CD4-positive, alpha-beta memory T cell (primary cell): ENCODE data around the gene TCAP. TPM values are rescaled to one million over a fixed set of nuclear protein-coding genes. Genes with fewer than 3 reads are reported as not detected.

Experiments
- CTCF ChIA-PET: fragments of 350-600 bp; sonication (Branson Sonifier 250); formaldehyde crosslinking; loops from one replicate; lab custom pipeline; 2021; ENCODE audit warnings: inconsistent platforms; ENCODE audit not compliant: partially characterized antibody; lab: Charles Lee
- POLR2A ChIA-PET: fragments of 350-600 bp; sonication (Branson Sonifier 250); formaldehyde crosslinking; loops from one replicate; lab custom pipeline; 2021; ENCODE audit not compliant: partially characterized antibody; lab: Charles Lee
- DNase-seq, 5 donors: peaks; one replicate each; pipeline versions ENCODE4 v3.0.0 to v3.0.0-alpha.2; 2020 to 2022; ENCODE audit warnings: mixed read lengths in 1 of 5
- H3K27ac ChIP-seq: one replicate; pipeline ENCODE4 v1.7.0; 2013; ENCODE audit warnings: low read depth, low read length
- H3K27me3 ChIP-seq: 2 replicates; pipeline ENCODE4 v1.7.0; 2013; ENCODE audit warnings: mild to moderate bottlenecking, low read length, moderate library complexity; ENCODE audit not compliant: insufficient read depth
- H3K36me3 ChIP-seq: 2 replicates; pipeline ENCODE4 v1.7.0; 2013; ENCODE audit warnings: mild to moderate bottlenecking, low read length, moderate library complexity; ENCODE audit not compliant: insufficient read depth
- H3K4me1 ChIP-seq: 2 replicates; pipeline ENCODE4 v1.7.0; 2013; ENCODE audit warnings: mild to moderate bottlenecking, low read length, moderate library complexity; ENCODE audit not compliant: insufficient read depth
- H3K4me3 ChIP-seq, 2 donors: one replicate each; pipeline ENCODE4 v1.7.0; 2013; ENCODE audit warnings: low read length in 2 of 2, mild to moderate bottlenecking in 1 of 2
- H3K9me3 ChIP-seq, 2 donors: one replicate each; pipeline ENCODE4 v1.7.0; 2013; ENCODE audit warnings: low read length in 2 of 2, control low read depth in 1 of 2; ENCODE audit not compliant: control insufficient read depth in 1 of 2
- H3K27ac Mint-ChIP-seq, 7 donors: one replicate each; pipeline ENCODE4 v1.8.0; 2020 to 2021; ENCODE audit warnings: mixed read lengths in 7 of 7, mild to moderate bottlenecking in 6 of 7, inconsistent platforms in 3 of 7, moderate library complexity in 3 of 7
- H3K27me3 Mint-ChIP-seq, 2 donors: one replicate each; pipeline ENCODE4 v1.8.0; 2020 to 2021; ENCODE audit warnings: mixed read lengths in 2 of 2
- H3K36me3 Mint-ChIP-seq, 2 donors: one replicate each; pipeline ENCODE4 v1.8.0; 2020 to 2021; ENCODE audit warnings: mixed read lengths in 2 of 2, inconsistent platforms in 1 of 2, mild to moderate bottlenecking in 1 of 2
- H3K4me1 Mint-ChIP-seq, 4 donors: one replicate each; pipeline ENCODE4 v1.8.0; 2020 to 2021; ENCODE audit warnings: mixed read lengths in 4 of 4, mild to moderate bottlenecking in 1 of 4
- H3K4me3 Mint-ChIP-seq, 8 donors: one replicate each; pipeline ENCODE4 v1.8.0; 2020 to 2021; ENCODE audit warnings: mixed read lengths in 8 of 8, mild to moderate bottlenecking in 7 of 8, moderate library complexity in 6 of 8, inconsistent platforms in 3 of 8
- H3K9me3 Mint-ChIP-seq, 8 donors: one replicate each; pipeline ENCODE4 v1.8.0; 2020 to 2021; ENCODE audit warnings: mixed read lengths in 8 of 8, mild to moderate bottlenecking in 5 of 8, inconsistent platforms in 3 of 8, moderate library complexity in 1 of 8
- intact Hi-C: fragments of 100-400 bp; cut with micrococcal nuclease; formaldehyde crosslinking; loops from one replicate; pipeline ENCODE4 v1.15.1; 2023
- polyA plus RNA-seq, 2 donors: library from polyadenylated mRNA; unstranded; fragments of 300-500 nt; fragmentation: Illumina TruSeq; gene quantifications; one replicate each; pipeline ENCODE4 v1.2.3, GENCODE V29; 2021
- total RNA-seq, 2 experiments: library from RNA; stranded (reverse); gene quantifications; one replicate each; pipeline ENCODE4 v1.2.3, GENCODE V29; 2021

Gene TCAP
- total and polyA plus RNA-seq, 4 experiments from 2014 or later, result 0.14 to 6.3 (median 5.9) TPM; not detected in 1

GRCh38 chr17:39639566-39640458 is 25.3 kb upstream of the TCAP start:
- no peaks in the 10 kb centered on the region for H3K9me3 ChIP-seq
- intact Hi-C loops, result loop anchor here (5.0 kb wide), 3 partner anchors 47 to 342 kb away; partner anchors contain the start of genes IKZF3, PGAP3 and PSMD3
- Mint-ChIP-seq H3K4me1 (peaks cover 40 to 82% (median 63%) of the 10 kb centered on the region in 4 donors), H3K9me3 (no peaks in the 10 kb centered on the region), H3K27me3 (no peaks in the 10 kb centered on the region), H3K4me3 (peak overlapping the region in 7 of 8 donors; percentile 17 to 64 (median 50)), H3K36me3 (peaks cover 0 to 17% of the 10 kb centered on the region in 2 donors), H3K27ac (peak overlapping the region in 6 of 7 donors; percentile 4 to 68 (median 32))
- H3K4me1 ChIP-seq, result peaks cover 75% of the 10 kb centered on the region
- DNase-seq, result no peak
- no peaks in the 10 kb centered on the region for H3K27me3 ChIP-seq
- no peak overlapping the region for H3K4me3 ChIP-seq
- POLR2A ChIA-PET, result interaction anchor here (1.0 to 1.5 kb wide), 3 partner anchors 13 to 114 kb away, joined by 3 read pairs; no protein-coding TSS in a partner anchor
- H3K27ac ChIP-seq, result no peak overlapping the region
- CTCF ChIA-PET, result interaction anchor here (1.4 to 6.9 kb wide), 4 partner anchors 13 to 28 kb away, joined by 3 to 67 read pairs (median 29); partner anchors contain the start of gene PNMT
- H3K36me3 ChIP-seq, result no peaks in the 10 kb centered on the region

- no peak for DNase-seq
- no peaks in the 10 kb centered on the region for H3K36me3 ChIP-seq
- peak overlapping the region in 2 of 7 donors; percentile 41 to 83 for H3K27ac Mint-ChIP-seq
- H3K4me3 Mint-ChIP-seq, result peak overlapping the region in 3 of 8 donors; percentile 25 to 41 (median 29)
- H3K9me3 ChIP-seq, result no peaks in the 10 kb centered on the region
- intact Hi-C loops, result no loop called here
- no peaks in the 10 kb centered on the region for H3K9me3 Mint-ChIP-seq
- peaks cover 74% of the 10 kb centered on the region for H3K4me1 ChIP-seq
- ChIA-PET POLR2A (interaction anchor here (1.5 kb wide), 1 partner anchor 89 kb away, joined by 3 read pairs; no protein-coding TSS in a partner anchor), CTCF (interaction anchor here (1.0 to 6.9 kb wide), 5 partner anchors 12 to 28 kb away, joined by 3 to 67 read pairs (median 5); partner anchors contain the start of gene PNMT)
- no peaks in the 10 kb centered on the region for H3K27me3 Mint-ChIP-seq
- H3K27me3 ChIP-seq, result no peaks in the 10 kb centered on the region
- H3K4me1 Mint-ChIP-seq, result peaks cover 43 to 90% (median 65%) of the 10 kb centered on the region in 4 donors
- no peak overlapping the region for H3K4me3 ChIP-seq
- no peak overlapping the region for H3K27ac ChIP-seq
- H3K36me3 Mint-ChIP-seq, result peaks cover 0 to 19% of the 10 kb centered on the region in 2 donors
These were observed 24.5 kb upstream of the TCAP start for GRCh38 chr17:39640591-39641031.

- Mint-ChIP-seq H3K36me3 (peaks cover 0 to 19% of the 10 kb centered on the region in 2 donors), H3K9me3 (no peaks in the 10 kb centered on the region), H3K27ac (peak overlapping the region in 3 of 7 donors; percentile 12 to 83 (median 25)), H3K27me3 (no peaks in the 10 kb centered on the region), H3K4me1 (peaks cover 43 to 88% (median 65%) of the 10 kb centered on the region in 4 donors), H3K4me3 (peak overlapping the region in 3 of 8 donors; percentile 21 to 55 (median 41))
- no peaks in the 10 kb centered on the region for H3K36me3 ChIP-seq
- intact Hi-C loops, result no loop called here
- no peak overlapping the region for H3K4me3 ChIP-seq
- POLR2A ChIA-PET, result no interaction called here
- H3K27ac ChIP-seq, result no peak overlapping the region
- no peak for DNase-seq
- CTCF ChIA-PET, result interaction anchor here (0.7 to 6.9 kb wide), 4 partner anchors 11 to 190 kb away, joined by 3 to 67 read pairs (median 28); no protein-coding TSS in a partner anchor
- H3K9me3 ChIP-seq, result no peaks in the 10 kb centered on the region
- no peaks in the 10 kb centered on the region for H3K27me3 ChIP-seq
- H3K4me1 ChIP-seq, result peaks cover 73% of the 10 kb centered on the region
These were observed 24.1 kb upstream of the TCAP start for GRCh38 chr17:39641097-39641496.

GRCh38 chr17:39641883-39642282 is 23.3 kb upstream of the TCAP start:
- Histone ChIP-seq H3K4me3 (no peak overlapping the region), H3K4me1 (peaks cover 66% of the 10 kb centered on the region), H3K27me3 (no peaks in the 10 kb centered on the region), H3K36me3 (no peaks in the 10 kb centered on the region), H3K9me3 (no peaks in the 10 kb centered on the region), H3K27ac (no peak overlapping the region)
- Mint-ChIP-seq H3K4me3 (peak overlapping the region in 1 of 8 donors; percentile 24), H3K4me1 (peaks cover 43 to 87% (median 61%) of the 10 kb centered on the region in 4 donors), H3K27ac (peak overlapping the region in 4 of 7 donors; percentile 38 to 76 (median 62)), H3K27me3 (no peaks in the 10 kb centered on the region), H3K9me3 (no peaks in the 10 kb centered on the region), H3K36me3 (peaks cover 0 to 19% of the 10 kb centered on the region in 2 donors)
- intact Hi-C loops, result no loop called here
- DNase-seq, result peak in 1 of 5 donors; percentile 1
- ChIA-PET POLR2A (no interaction called here), CTCF (interaction anchor here (0.7 to 6.9 kb wide), 3 partner anchors 11 to 190 kb away, joined by 4 to 67 read pairs (median 53); no protein-coding TSS in a partner anchor)

GRCh38 chr17:39642291-39643074 is 22.7 kb upstream of the TCAP start:
- Mint-ChIP-seq H3K27ac (peak overlapping the region in 5 of 7 donors; percentile 32 to 82 (median 67)), H3K4me3 (no peak overlapping the region), H3K27me3 (no peaks in the 10 kb centered on the region), H3K9me3 (no peaks in the 10 kb centered on the region), H3K36me3 (peaks cover 0 to 16% of the 10 kb centered on the region in 2 donors), H3K4me1 (peaks cover 42 to 86% (median 58%) of the 10 kb centered on the region in 4 donors)
- Histone ChIP-seq H3K4me3 (no peak overlapping the region), H3K9me3 (no peaks in the 10 kb centered on the region), H3K36me3 (no peaks in the 10 kb centered on the region), H3K4me1 (peaks cover 70% of the 10 kb centered on the region), H3K27me3 (no peaks in the 10 kb centered on the region), H3K27ac (no peak overlapping the region)
- ChIA-PET POLR2A (no interaction called here), CTCF (interaction anchor here (2.9 to 6.9 kb wide), 3 partner anchors 8 to 22 kb away, joined by 12 to 67 read pairs (median 53); no protein-coding TSS in a partner anchor)
- peak in 1 of 5 donors; percentile 10 for DNase-seq
- intact Hi-C loops, result no loop called here

- Mint-ChIP-seq H3K27ac (peak overlapping the region in 4 of 7 donors; percentile 42 to 82 (median 52)), H3K36me3 (peaks cover 0 to 13% of the 10 kb centered on the region in 2 donors), H3K27me3 (no peaks in the 10 kb centered on the region), H3K4me1 (peaks cover 35 to 78% (median 51%) of the 10 kb centered on the region in 4 donors), H3K9me3 (no peaks in the 10 kb centered on the region), H3K4me3 (no peak overlapping the region)
- Histone ChIP-seq H3K27me3 (no peaks in the 10 kb centered on the region), H3K4me3 (no peak overlapping the region), H3K4me1 (peaks cover 63% of the 10 kb centered on the region), H3K27ac (no peak overlapping the region), H3K36me3 (no peaks in the 10 kb centered on the region), H3K9me3 (no peaks in the 10 kb centered on the region)
- POLR2A ChIA-PET, result no interaction called here
- CTCF ChIA-PET, result interaction anchor here (1.4 to 2.9 kb wide), 3 partner anchors 9 to 25 kb away, joined by 4 to 25 read pairs (median 12); partner anchors contain the start of gene PNMT
- intact Hi-C loops, result no loop called here
- peak in 1 of 5 donors; percentile 24 for DNase-seq
These were observed 21.9 kb upstream of the TCAP start for GRCh38 chr17:39643271-39643670.
